H1 (cell line): ENCODE data around the gene DUOXA1. TPM values are rescaled to one million over a fixed set of nuclear protein-coding genes. Genes with fewer than 3 reads are reported as not detected.

Experiments
- CTCF ChIA-PET: fragments of 300-600 bp; sonication (Branson Sonifier 250); formaldehyde crosslinking; loops from one replicate; lab custom pipeline; 2021; ENCODE audit not compliant: partially characterized antibody; lab: Charles Lee
- POLR2A ChIA-PET: fragments of 300-600 bp; sonication (Branson Sonifier 250); formaldehyde crosslinking; loops from one replicate; lab custom pipeline; 2021; ENCODE audit warnings: inconsistent platforms; ENCODE audit not compliant: partially characterized antibody; lab: Charles Lee
- DNase-seq, 2 experiments: peaks; one replicate each; pipeline versions ENCODE4 v3.0.0 to v3.0.0-alpha.2; 2010 to 2022; ENCODE audit warnings: low spot score in 2 of 2, low read depth in 1 of 2, mixed read lengths in 1 of 2
- FAIRE-seq: peaks from 2 replicates; lab custom pipeline; 2011; peaks lifted over from hg19 to GRCh38; lab: Jason Lieb, UNC
- H2AFZ ChIP-seq: 2 replicates; pipeline ENCODE4 v1.8.1; 2012; ENCODE audit warnings: low read length, inconsistent platforms
- H2AK5ac ChIP-seq: 2 replicates; pipeline ENCODE4 v1.6.1; 2013; ENCODE audit warnings: low read depth, low read length
- H2BK120ac ChIP-seq: replicated peaks from 2 replicates; pipeline ENCODE3; 2013; ENCODE audit warnings: low read depth, low read length, inconsistent platforms
- H2BK12ac ChIP-seq: 2 replicates; pipeline ENCODE4 v1.6.1; 2013; ENCODE audit warnings: low read depth, low read length
- H2BK15ac ChIP-seq: 2 replicates; pipeline ENCODE4 v1.6.1; 2013; ENCODE audit warnings: low read length
- H2BK20ac ChIP-seq: 2 replicates; pipeline ENCODE4 v1.6.1; 2013; ENCODE audit warnings: low read length
- H2BK5ac ChIP-seq: 2 replicates; pipeline ENCODE4 v1.6.1; 2013; ENCODE audit warnings: low read depth, low read length
- H3K14ac ChIP-seq: 2 replicates; pipeline ENCODE4 v1.6.1; 2013; ENCODE audit warnings: inconsistent platforms; ENCODE audit not compliant: insufficient read length
- H3K18ac ChIP-seq: 2 replicates; pipeline ENCODE4 v1.6.1; 2013; ENCODE audit warnings: low read length; ENCODE audit errors: extremely low read depth
- H3K23ac ChIP-seq: 2 replicates; pipeline ENCODE4 v1.6.1; 2013; ENCODE audit warnings: inconsistent platforms; ENCODE audit not compliant: insufficient read length
- H3K23me2 ChIP-seq: 2 replicates; pipeline ENCODE4 v1.6.1; 2013; ENCODE audit warnings: low read depth, low read length
- H3K27ac ChIP-seq: 2 replicates; pipeline ENCODE4 v1.6.1; 2011; ENCODE audit warnings: low read depth, low read length, inconsistent platforms
- H3K27me3 ChIP-seq, 4 experiments: replicated peaks in 1 of 4; 1 replicate in 1 of 4; 2 replicates in 3 of 4; pipeline versions ENCODE4 v1.6.1 to v1.8.1; 2011 to 2013; ENCODE audit warnings: low read length in 3 of 4, mild to moderate bottlenecking in 3 of 4, inconsistent platforms in 2 of 4, mixed read lengths in 2 of 4, moderate library complexity in 1 of 4; ENCODE audit not compliant: control insufficient read depth in 3 of 4, insufficient read depth in 3 of 4; ENCODE audit errors: extremely low read depth in 1 of 4
- H3K36me3 ChIP-seq, 4 experiments: 2 replicates each; pipeline versions ENCODE4 v1.6.1 to v1.8.1; 2011 to 2013; ENCODE audit warnings: mild to moderate bottlenecking in 4 of 4, low read length in 3 of 4, moderate library complexity in 2 of 4, control low read depth in 1 of 4, inconsistent platforms in 1 of 4; ENCODE audit not compliant: insufficient read depth in 4 of 4, control insufficient read depth in 2 of 4
- H3K4ac ChIP-seq: replicated peaks from 2 replicates; pipeline ENCODE3; 2013; ENCODE audit warnings: low read length, low read depth, mixed read lengths, inconsistent platforms; ENCODE audit not compliant: insufficient read length
- H3K4me1 ChIP-seq, 4 experiments: replicated peaks in 1 of 4; 1 replicate in 1 of 4; 2 replicates in 3 of 4; pipeline versions ENCODE4 v1.6.1 to v1.8.1; 2011 to 2013; ENCODE audit warnings: low read length in 3 of 4, inconsistent platforms in 2 of 4, mixed read lengths in 1 of 4; ENCODE audit not compliant: insufficient read depth in 4 of 4, control insufficient read depth in 3 of 4
- H3K4me2 ChIP-seq, 2 experiments: 2 replicates each; pipeline versions ENCODE4 v1.6.1 to v1.8.1; 2011 to 2013; ENCODE audit warnings: low read depth in 2 of 2, low read length in 2 of 2, control low read depth in 1 of 2, inconsistent platforms in 1 of 2, mild to moderate bottlenecking in 1 of 2; ENCODE audit not compliant: insufficient read depth in 1 of 2
- H3K4me3 ChIP-seq, 4 experiments: fragments of 200-600, 300-600 bp in 1 of 4; sonication (generic), shearing (Covaris generic), sonication (Bioruptor Twin) in 1 of 4; 2 replicates each; pipeline versions ENCODE4 v1.5.1 to v1.8.1; 2011 to 2016; ENCODE audit warnings: low read length in 4 of 4, low read depth in 3 of 4, control low read depth in 2 of 4, inconsistent platforms in 2 of 4, mild to moderate bottlenecking in 2 of 4, mixed read lengths in 1 of 4, moderate library complexity in 1 of 4; ENCODE audit not compliant: insufficient read depth in 2 of 4; ENCODE audit errors: extremely low read depth in 1 of 4
- H3K56ac ChIP-seq: replicated peaks from 2 replicates; pipeline ENCODE3; 2013; ENCODE audit warnings: low read depth, mild to moderate bottlenecking, mixed read lengths, low read length, inconsistent platforms; ENCODE audit not compliant: insufficient read length
- H3K79me1 ChIP-seq: 2 replicates; pipeline ENCODE4 v1.6.1; 2013; ENCODE audit warnings: low read depth, low read length, control low read depth
- H3K79me2 ChIP-seq, 2 experiments: 2 replicates each; pipeline versions ENCODE4 v1.6.1 to v1.8.1; 2012 to 2013; ENCODE audit warnings: low read length in 2 of 2, mild to moderate bottlenecking in 2 of 2, inconsistent platforms in 1 of 2; ENCODE audit not compliant: insufficient read depth in 2 of 2, control insufficient read depth in 1 of 2
- H3K9ac ChIP-seq, 4 experiments: replicated peaks in 1 of 4; 1 replicate in 1 of 4; 2 replicates in 3 of 4; pipeline versions ENCODE4 v1.6.1 to v1.8.1; 2011 to 2013; ENCODE audit warnings: low read depth in 3 of 4, low read length in 3 of 4, control low read depth in 2 of 4, mild to moderate bottlenecking in 2 of 4, moderate library complexity in 2 of 4, inconsistent platforms in 1 of 4; ENCODE audit errors: extremely low read depth in 1 of 4
- H3K9me3 ChIP-seq, 2 experiments: 2 replicates each; pipeline versions ENCODE4 v1.6.1 to v1.8.1; 2012 to 2013; ENCODE audit warnings: mild to moderate bottlenecking in 2 of 2, moderate library complexity in 2 of 2, control low read depth in 1 of 2, inconsistent platforms in 1 of 2, low read depth in 1 of 2, low read length in 1 of 2, mixed read lengths in 1 of 2; ENCODE audit not compliant: insufficient read depth in 2 of 2
- H4K20me1 ChIP-seq, 2 experiments: replicated peaks in 1 of 2; 2 replicates each; pipeline versions ENCODE3 to v1.8.1; 2011 to 2013; ENCODE audit warnings: inconsistent platforms in 2 of 2, low read length in 2 of 2, mild to moderate bottlenecking in 1 of 2; ENCODE audit not compliant: insufficient read depth in 2 of 2, control insufficient read depth in 1 of 2
- H4K5ac ChIP-seq: 2 replicates; pipeline ENCODE4 v1.6.1; 2013; ENCODE audit warnings: low read length, low read depth, mixed read lengths, inconsistent platforms; ENCODE audit not compliant: insufficient read length
- H4K8ac ChIP-seq: 2 replicates; pipeline ENCODE4 v1.8.0; 2013; ENCODE audit warnings: mild to moderate bottlenecking, moderate library complexity, low read length, inconsistent platforms; ENCODE audit not compliant: insufficient read depth; ENCODE audit errors: extremely low read depth
- H4K91ac ChIP-seq: replicated peaks from 2 replicates; pipeline ENCODE3; 2013; ENCODE audit warnings: low read length, mixed read lengths, inconsistent platforms; ENCODE audit not compliant: insufficient read length
- CBX5 ChIP-seq: fragments of 300-800, 300-1000 bp; sonication (generic); IDR thresholded peaks from 2 replicates; pipeline ENCODE4 v1.7.1; 2016; ENCODE audit warnings: antibody characterized with exemption, low read length, low read depth
- EP300 ChIP-seq, 2 experiments: IDR thresholded peaks; 1 replicate in 1 of 2; 2 replicates in 1 of 2; pipeline ENCODE4 v1.6.1; 2011 to 2012; ENCODE audit warnings: low read depth in 2 of 2, low read length in 2 of 2, mild to moderate bottlenecking in 2 of 2, borderline replicate concordance in 1 of 2, inconsistent platforms in 1 of 2, moderate library complexity in 1 of 2
- NRF1 ChIP-seq: IDR thresholded peaks from 2 replicates; pipeline ENCODE4 v1.6.1; 2011; ENCODE audit warnings: mild to moderate bottlenecking, low read depth, low read length, improper control_type of control experiment
- TAF1 ChIP-seq: IDR thresholded peaks from 2 replicates; pipeline ENCODE4 v1.6.1; 2011; ENCODE audit warnings: mild to moderate bottlenecking, low read depth, low read length
- WGBS, 2 experiments: shearing (Covaris generic) in 1 of 2; methylation state at CpG; one replicate each; pipeline versions ENCODE4 v1.1.6 to v1.1.7; 2013 to 2015; ENCODE audit warnings: low lambda C conversion rate in 2 of 2, mixed read lengths in 2 of 2, inconsistent platforms in 1 of 2, low coverage in 1 of 2, missing lambda C conversion rate in 1 of 2; ENCODE audit not compliant: insufficient replicate concordance in 2 of 2, insufficient coverage in 1 of 2, insufficient read length in 1 of 2; ENCODE audit errors: extremely low coverage in 1 of 2, missing lambda C conversion rate in 1 of 2; 5-methylcytosine and 5-hydroxymethylcytosine counted together
- polyA plus RNA-seq, 7 experiments: library from polyadenylated mRNA; depleted of rRNA in 3 of 7; stranded (reverse) in 5 of 7; unstranded in 2 of 7; fragments of >200 nt in 5 of 7; fragments of 200-250 nt in 2 of 7; gene quantifications; 1 replicate in 5 of 7; 2 replicates in 1 of 7; 4 replicates in 1 of 7; pipeline versions ENCODE4 v1.2.1 to v1.2.3, GENCODE V29; 2011 to 2013; ENCODE audit warnings: missing spikeins in 2 of 7, mixed read lengths in 2 of 7
- total RNA-seq: library from RNA; stranded (reverse); fragmentation: NEBNext Ultra II Directional; extraction: Animal tissue kit (Norgen Biotek cat#: 25700); gene quantifications from 2 replicates; pipeline ENCODE4 v1.2.1, GENCODE V29; 2021

The DUOXA1 gene
- total and polyA plus RNA-seq, 2 of the 8 experiments (the other 6 are each of a cell fraction or from before 2014, with no cell fraction given): 0.18 TPM; not detected in 1

- Histone ChIP-seq H3K18ac (no peak overlapping the region), H3K27ac (no peak overlapping the region), H3K36me3 (no peaks in the 10 kb centered on the region), H4K8ac (no peak overlapping the region), H2BK5ac (no peak overlapping the region), H2AK5ac (no peak overlapping the region), H3K4me2 (no peak overlapping the region), H2AFZ (no peak overlapping the region), H4K5ac (no peak overlapping the region), H3K14ac (no peak overlapping the region), H3K9me3 (no peaks in the 10 kb centered on the region), H3K56ac (no peak overlapping the region), H2BK120ac (no peak overlapping the region), H2BK15ac (no peak overlapping the region), H3K27me3 (peaks cover 9 to 44% (median 25%) of the 10 kb centered on the region in 4 experiments), H3K4ac (no peak overlapping the region), H3K23me2 (no peaks in the 10 kb centered on the region), H2BK20ac (no peak overlapping the region), H3K79me1 (no peaks in the 10 kb centered on the region), H4K20me1 (no peaks in the 10 kb centered on the region), H3K23ac (no peak overlapping the region), H2BK12ac (no peak overlapping the region), H3K79me2 (no peaks in the 10 kb centered on the region), H3K4me3 (no peak overlapping the region), H3K4me1 (peaks cover 0 to 2% (median 0%) of the 10 kb centered on the region in 4 experiments; a peak in 1 of 7 replicates), H4K91ac (no peak overlapping the region), H3K9ac (no peak overlapping the region)
- POLR2A ChIA-PET: interaction anchor here (1.2 kb wide), 1 partner anchor 13 kb away, joined by 3 read pairs; no protein-coding TSS in a partner anchor
- FAIRE-seq (no peak), DNase-seq (no peak)
- 95% methylated on average over 7 of the region's 7 CpGs; no CpG with 5 or more reads in 1 of the 2 experiments for WGBS, 2 experiments
- TF ChIP-seq NRF1: no peak
- no peak for TF ChIP-seq TAF1
- no peak for TF ChIP-seq EP300 (IDR thresholded peaks at IDR 0.05; ENCODE audit: borderline replicate concordance in 1 of 2, low read depth in 2 of 2, low read length in 2 of 2)
- TF ChIP-seq CBX5: no peak
- CTCF ChIA-PET: interaction anchor here (0.8 to 6.0 kb wide), 9 partner anchors 8 to 88 kb away, joined by 3 to 57 read pairs (median 5); partner anchors contain the start of genes DUOX2 and DUOXA2
Measured at GRCh38 chr15:45122719-45123118, 7.0 kb downstream of the DUOXA1 start.
